Measurements from ENCODE around the gene DDAH1.

DNA sequence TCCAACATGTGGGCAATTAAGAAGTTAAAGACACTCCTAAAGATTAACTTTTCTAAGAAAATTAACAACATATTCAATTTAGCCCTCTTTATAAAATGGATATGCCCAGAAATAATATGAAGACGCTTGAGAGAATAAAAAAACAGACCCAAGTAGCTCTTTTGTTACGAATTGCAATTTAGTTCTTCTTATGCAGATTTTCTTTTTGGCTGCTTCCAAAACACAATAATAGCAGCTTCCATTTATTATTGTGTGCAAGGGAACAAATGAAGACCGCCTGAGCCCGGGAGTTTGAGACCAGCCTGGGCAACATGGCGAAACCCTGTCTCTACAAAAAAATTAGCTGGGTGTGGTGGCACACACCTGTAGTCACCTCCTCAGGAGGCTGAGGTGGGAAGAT lies 138.1 kb downstream of the DDAH1 start:
- no peak for TF ChIP-seq POLR2A (IDR thresholded peaks at IDR 0.05)
- TF ChIP-seq, protein P1, sequence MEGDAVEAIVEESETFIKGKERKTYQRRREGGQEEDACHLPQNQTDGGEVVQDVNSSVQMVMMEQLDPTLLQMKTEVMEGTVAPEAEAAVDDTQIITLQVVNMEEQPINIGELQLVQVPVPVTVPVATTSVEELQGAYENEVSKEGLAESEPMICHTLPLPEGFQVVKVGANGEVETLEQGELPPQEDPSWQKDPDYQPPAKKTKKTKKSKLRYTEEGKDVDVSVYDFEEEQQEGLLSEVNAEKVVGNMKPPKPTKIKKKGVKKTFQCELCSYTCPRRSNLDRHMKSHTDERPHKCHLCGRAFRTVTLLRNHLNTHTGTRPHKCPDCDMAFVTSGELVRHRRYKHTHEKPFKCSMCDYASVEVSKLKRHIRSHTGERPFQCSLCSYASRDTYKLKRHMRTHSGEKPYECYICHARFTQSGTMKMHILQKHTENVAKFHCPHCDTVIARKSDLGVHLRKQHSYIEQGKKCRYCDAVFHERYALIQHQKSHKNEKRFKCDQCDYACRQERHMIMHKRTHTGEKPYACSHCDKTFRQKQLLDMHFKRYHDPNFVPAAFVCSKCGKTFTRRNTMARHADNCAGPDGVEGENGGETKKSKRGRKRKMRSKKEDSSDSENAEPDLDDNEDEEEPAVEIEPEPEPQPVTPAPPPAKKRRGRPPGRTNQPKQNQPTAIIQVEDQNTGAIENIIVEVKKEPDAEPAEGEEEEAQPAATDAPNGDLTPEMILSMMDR (IDR thresholded peaks at IDR 0.05), result no peak

All from ovary (tissue), 3 donors.